H1 (cell line): ENCODE results near the gene RAB30. TPM values are rescaled to one million over a fixed set of nuclear protein-coding genes. Genes with fewer than 3 reads are reported as not detected.

Source experiments
- CTCF ChIA-PET: fragments of 300-600 bp; sonication (Branson Sonifier 250); formaldehyde crosslinking; loops from one replicate; lab custom pipeline; 2021; ENCODE audit not compliant: partially characterized antibody; lab: Charles Lee
- POLR2A ChIA-PET: fragments of 300-600 bp; sonication (Branson Sonifier 250); formaldehyde crosslinking; loops from one replicate; lab custom pipeline; 2021; ENCODE audit warnings: inconsistent platforms; ENCODE audit not compliant: partially characterized antibody; lab: Charles Lee
- DNase-seq, 2 experiments: peaks; one replicate each; pipeline versions ENCODE4 v3.0.0 to v3.0.0-alpha.2; 2010 to 2022; ENCODE audit warnings: low spot score in 2 of 2, low read depth in 1 of 2, mixed read lengths in 1 of 2
- FAIRE-seq: peaks from 2 replicates; lab custom pipeline; 2011; peaks lifted over from hg19 to GRCh38; lab: Jason Lieb, UNC
- H2AFZ ChIP-seq: 2 replicates; pipeline ENCODE4 v1.8.1; 2012; ENCODE audit warnings: low read length, inconsistent platforms
- H2AK5ac ChIP-seq: 2 replicates; pipeline ENCODE4 v1.6.1; 2013; ENCODE audit warnings: low read depth, low read length
- H2BK120ac ChIP-seq: replicated peaks from 2 replicates; pipeline ENCODE3; 2013; ENCODE audit warnings: low read depth, low read length, inconsistent platforms
- H2BK12ac ChIP-seq: 2 replicates; pipeline ENCODE4 v1.6.1; 2013; ENCODE audit warnings: low read depth, low read length
- H2BK15ac ChIP-seq: 2 replicates; pipeline ENCODE4 v1.6.1; 2013; ENCODE audit warnings: low read length
- H2BK20ac ChIP-seq: 2 replicates; pipeline ENCODE4 v1.6.1; 2013; ENCODE audit warnings: low read length
- H2BK5ac ChIP-seq: 2 replicates; pipeline ENCODE4 v1.6.1; 2013; ENCODE audit warnings: low read depth, low read length
- H3K14ac ChIP-seq: 2 replicates; pipeline ENCODE4 v1.6.1; 2013; ENCODE audit warnings: inconsistent platforms; ENCODE audit not compliant: insufficient read length
- H3K18ac ChIP-seq: 2 replicates; pipeline ENCODE4 v1.6.1; 2013; ENCODE audit warnings: low read length; ENCODE audit errors: extremely low read depth
- H3K23ac ChIP-seq: 2 replicates; pipeline ENCODE4 v1.6.1; 2013; ENCODE audit warnings: inconsistent platforms; ENCODE audit not compliant: insufficient read length
- H3K23me2 ChIP-seq: 2 replicates; pipeline ENCODE4 v1.6.1; 2013; ENCODE audit warnings: low read depth, low read length
- H3K27ac ChIP-seq: 2 replicates; pipeline ENCODE4 v1.6.1; 2011; ENCODE audit warnings: low read depth, low read length, inconsistent platforms
- H3K27me3 ChIP-seq, 4 experiments: replicated peaks in 1 of 4; 1 replicate in 1 of 4; 2 replicates in 3 of 4; pipeline versions ENCODE4 v1.6.1 to v1.8.1; 2011 to 2013; ENCODE audit warnings: low read length in 3 of 4, mild to moderate bottlenecking in 3 of 4, inconsistent platforms in 2 of 4, mixed read lengths in 2 of 4, moderate library complexity in 1 of 4; ENCODE audit not compliant: control insufficient read depth in 3 of 4, insufficient read depth in 3 of 4; ENCODE audit errors: extremely low read depth in 1 of 4
- H3K36me3 ChIP-seq, 4 experiments: 2 replicates each; pipeline versions ENCODE4 v1.6.1 to v1.8.1; 2011 to 2013; ENCODE audit warnings: mild to moderate bottlenecking in 4 of 4, low read length in 3 of 4, moderate library complexity in 2 of 4, control low read depth in 1 of 4, inconsistent platforms in 1 of 4; ENCODE audit not compliant: insufficient read depth in 4 of 4, control insufficient read depth in 2 of 4
- H3K4ac ChIP-seq: replicated peaks from 2 replicates; pipeline ENCODE3; 2013; ENCODE audit warnings: low read length, low read depth, mixed read lengths, inconsistent platforms; ENCODE audit not compliant: insufficient read length
- H3K4me1 ChIP-seq, 4 experiments: replicated peaks in 1 of 4; 1 replicate in 1 of 4; 2 replicates in 3 of 4; pipeline versions ENCODE4 v1.6.1 to v1.8.1; 2011 to 2013; ENCODE audit warnings: low read length in 3 of 4, inconsistent platforms in 2 of 4, mixed read lengths in 1 of 4; ENCODE audit not compliant: insufficient read depth in 4 of 4, control insufficient read depth in 3 of 4
- H3K4me2 ChIP-seq, 2 experiments: 2 replicates each; pipeline versions ENCODE4 v1.6.1 to v1.8.1; 2011 to 2013; ENCODE audit warnings: low read depth in 2 of 2, low read length in 2 of 2, control low read depth in 1 of 2, inconsistent platforms in 1 of 2, mild to moderate bottlenecking in 1 of 2; ENCODE audit not compliant: insufficient read depth in 1 of 2
- H3K4me3 ChIP-seq, 4 experiments: fragments of 200-600, 300-600 bp in 1 of 4; sonication (generic), shearing (Covaris generic), sonication (Bioruptor Twin) in 1 of 4; 2 replicates each; pipeline versions ENCODE4 v1.5.1 to v1.8.1; 2011 to 2016; ENCODE audit warnings: low read length in 4 of 4, low read depth in 3 of 4, control low read depth in 2 of 4, inconsistent platforms in 2 of 4, mild to moderate bottlenecking in 2 of 4, mixed read lengths in 1 of 4, moderate library complexity in 1 of 4; ENCODE audit not compliant: insufficient read depth in 2 of 4; ENCODE audit errors: extremely low read depth in 1 of 4
- H3K56ac ChIP-seq: replicated peaks from 2 replicates; pipeline ENCODE3; 2013; ENCODE audit warnings: low read depth, mild to moderate bottlenecking, mixed read lengths, low read length, inconsistent platforms; ENCODE audit not compliant: insufficient read length
- H3K79me1 ChIP-seq: 2 replicates; pipeline ENCODE4 v1.6.1; 2013; ENCODE audit warnings: low read depth, low read length, control low read depth
- H3K79me2 ChIP-seq, 2 experiments: 2 replicates each; pipeline versions ENCODE4 v1.6.1 to v1.8.1; 2012 to 2013; ENCODE audit warnings: low read length in 2 of 2, mild to moderate bottlenecking in 2 of 2, inconsistent platforms in 1 of 2; ENCODE audit not compliant: insufficient read depth in 2 of 2, control insufficient read depth in 1 of 2
- H3K9ac ChIP-seq, 4 experiments: replicated peaks in 1 of 4; 1 replicate in 1 of 4; 2 replicates in 3 of 4; pipeline versions ENCODE4 v1.6.1 to v1.8.1; 2011 to 2013; ENCODE audit warnings: low read depth in 3 of 4, low read length in 3 of 4, control low read depth in 2 of 4, mild to moderate bottlenecking in 2 of 4, moderate library complexity in 2 of 4, inconsistent platforms in 1 of 4; ENCODE audit errors: extremely low read depth in 1 of 4
- H3K9me3 ChIP-seq, 2 experiments: 2 replicates each; pipeline versions ENCODE4 v1.6.1 to v1.8.1; 2012 to 2013; ENCODE audit warnings: mild to moderate bottlenecking in 2 of 2, moderate library complexity in 2 of 2, control low read depth in 1 of 2, inconsistent platforms in 1 of 2, low read depth in 1 of 2, low read length in 1 of 2, mixed read lengths in 1 of 2; ENCODE audit not compliant: insufficient read depth in 2 of 2
- H4K20me1 ChIP-seq, 2 experiments: replicated peaks in 1 of 2; 2 replicates each; pipeline versions ENCODE3 to v1.8.1; 2011 to 2013; ENCODE audit warnings: inconsistent platforms in 2 of 2, low read length in 2 of 2, mild to moderate bottlenecking in 1 of 2; ENCODE audit not compliant: insufficient read depth in 2 of 2, control insufficient read depth in 1 of 2
- H4K5ac ChIP-seq: 2 replicates; pipeline ENCODE4 v1.6.1; 2013; ENCODE audit warnings: low read length, low read depth, mixed read lengths, inconsistent platforms; ENCODE audit not compliant: insufficient read length
- H4K8ac ChIP-seq: 2 replicates; pipeline ENCODE4 v1.8.0; 2013; ENCODE audit warnings: mild to moderate bottlenecking, moderate library complexity, low read length, inconsistent platforms; ENCODE audit not compliant: insufficient read depth; ENCODE audit errors: extremely low read depth
- H4K91ac ChIP-seq: replicated peaks from 2 replicates; pipeline ENCODE3; 2013; ENCODE audit warnings: low read length, mixed read lengths, inconsistent platforms; ENCODE audit not compliant: insufficient read length
- SIN3A ChIP-seq, 2 experiments: IDR thresholded peaks in 1 of 2; conservative IDR thresholded peaks in 1 of 2; 2 replicates each; pipeline ENCODE4 v1.6.1; 2011 to 2012; ENCODE audit warnings: low read length in 2 of 2, improper control_type of control experiment in 1 of 2, low read depth in 1 of 2, mild to moderate bottlenecking in 1 of 2
- SRF ChIP-seq: IDR thresholded peaks from 2 replicates; pipeline ENCODE4 v1.6.1; 2011; ENCODE audit warnings: mild to moderate bottlenecking, low read depth, low read length, moderate library complexity
- WGBS, 2 experiments: shearing (Covaris generic) in 1 of 2; methylation state at CpG; one replicate each; pipeline versions ENCODE4 v1.1.6 to v1.1.7; 2013 to 2015; ENCODE audit warnings: low lambda C conversion rate in 2 of 2, mixed read lengths in 2 of 2, inconsistent platforms in 1 of 2, low coverage in 1 of 2, missing lambda C conversion rate in 1 of 2; ENCODE audit not compliant: insufficient replicate concordance in 2 of 2, insufficient coverage in 1 of 2, insufficient read length in 1 of 2; ENCODE audit errors: extremely low coverage in 1 of 2, missing lambda C conversion rate in 1 of 2; 5-methylcytosine and 5-hydroxymethylcytosine counted together
- polyA plus RNA-seq, 7 experiments: library from polyadenylated mRNA; depleted of rRNA in 3 of 7; stranded (reverse) in 5 of 7; unstranded in 2 of 7; fragments of >200 nt in 5 of 7; fragments of 200-250 nt in 2 of 7; gene quantifications; 1 replicate in 5 of 7; 2 replicates in 1 of 7; 4 replicates in 1 of 7; pipeline versions ENCODE4 v1.2.1 to v1.2.3, GENCODE V29; 2011 to 2013; ENCODE audit warnings: missing spikeins in 2 of 7, mixed read lengths in 2 of 7
- total RNA-seq: library from RNA; stranded (reverse); fragmentation: NEBNext Ultra II Directional; extraction: Animal tissue kit (Norgen Biotek cat#: 25700); gene quantifications from 2 replicates; pipeline ENCODE4 v1.2.1, GENCODE V29; 2021

The RAB30 gene
- total and polyA plus RNA-seq, 2 of the 8 experiments (the other 6 are each of a cell fraction or from before 2014, with no cell fraction given), result 1.6 to 11.7 TPM

- H3K18ac ChIP-seq, result no peak overlapping the region
- POLR2A ChIA-PET, result no interaction called here
Measured at GRCh38 chr11:82924522-82925224, 147.0 kb downstream of the RAB30 start.

More at GRCh38 chr11:82924522-82925224, 147.0 kb downstream of the RAB30 start:
- no peak overlapping the region for H4K5ac ChIP-seq
- H3K27ac ChIP-seq, result no peak overlapping the region
- no peaks in the 10 kb centered on the region for H3K79me1 ChIP-seq
- no peak overlapping the region for H4K91ac ChIP-seq
- H2BK5ac ChIP-seq, result no peak overlapping the region
- peaks cover 0 to 19% (median 1%) of the 10 kb centered on the region in 4 experiments; a peak in 4 of 8 replicates for H3K36me3 ChIP-seq
- H2AK5ac ChIP-seq, result no peak overlapping the region
- no peak overlapping the region for H3K14ac ChIP-seq
- no peak overlapping the region for H2BK15ac ChIP-seq
- H2AFZ ChIP-seq, result no peak overlapping the region
- no peak overlapping the region; the same call in 1 of the 2 replicates for H4K8ac ChIP-seq
- no peak overlapping the region for H2BK20ac ChIP-seq
- no peaks in the 10 kb centered on the region for H3K27me3 ChIP-seq
- no peak for DNase-seq
- WGBS, 2 experiments, result 89% methylated on average over 5 of the region's 5 CpGs; no CpG with 5 or more reads in 1 of the 2 experiments
- H3K23ac ChIP-seq, result no peak overlapping the region
- H3K79me2 ChIP-seq, result no peaks in the 10 kb centered on the region
- H3K4me1 ChIP-seq, result no peaks in the 10 kb centered on the region
- no peaks in the 10 kb centered on the region for H3K23me2 ChIP-seq
- H3K4ac ChIP-seq, result no peak overlapping the region
- H3K4me2 ChIP-seq, result no peak overlapping the region
- peaks cover 0 to 3% of the 10 kb centered on the region in 2 experiments for H4K20me1 ChIP-seq
- H3K9ac ChIP-seq, result no peak overlapping the region
- H2BK12ac ChIP-seq, result no peak overlapping the region
- H2BK120ac ChIP-seq, result no peak overlapping the region
- CTCF ChIA-PET, result interaction anchor here (0.6 to 2.8 kb wide), 9 partner anchors 11 to 229 kb away, joined by 3 to 10 read pairs (median 3); no protein-coding TSS in a partner anchor
- no peaks in the 10 kb centered on the region for H3K9me3 ChIP-seq
- H3K4me3 ChIP-seq, result no peak overlapping the region
- no peak for TF ChIP-seq SRF
- no peak for TF ChIP-seq SIN3A (conservative IDR thresholded peaks at IDR 0.05 in 1 of 2, IDR thresholded peaks at IDR 0.05 in 1 of 2; ENCODE audit: low read depth in 1 of 2, low read length in 2 of 2)
- TF ChIP-seq, all 59 proteins: peak for 0
- H3K56ac ChIP-seq, result no peak overlapping the region
- no peak for FAIRE-seq
